Measurements from ENCODE around the gene C1orf122.
A peak's percentile ranks its signal among the peaks of the same experiment; 100 is the strongest.
"Not testable (repeated sequence)": the region's sequence is repeated elsewhere in the genome, so short reads cannot be mapped to it uniquely, and the experiment has no call there.

The C1orf122 gene

GRCh38 chr1:37807555-37808368 lies at the start of gene C1orf122, which contains the start of gene YRDC:
Gene C1orf122 (plus strand): TSS chr1:37807790. CDS start chr1:37808405, 615 bp downstream.
Gene YRDC (minus strand): TSS chr1:37808208. CDS start chr1:37808180, 28 bp downstream.
- peak; percentile 17 for DNase-seq

DNA sequence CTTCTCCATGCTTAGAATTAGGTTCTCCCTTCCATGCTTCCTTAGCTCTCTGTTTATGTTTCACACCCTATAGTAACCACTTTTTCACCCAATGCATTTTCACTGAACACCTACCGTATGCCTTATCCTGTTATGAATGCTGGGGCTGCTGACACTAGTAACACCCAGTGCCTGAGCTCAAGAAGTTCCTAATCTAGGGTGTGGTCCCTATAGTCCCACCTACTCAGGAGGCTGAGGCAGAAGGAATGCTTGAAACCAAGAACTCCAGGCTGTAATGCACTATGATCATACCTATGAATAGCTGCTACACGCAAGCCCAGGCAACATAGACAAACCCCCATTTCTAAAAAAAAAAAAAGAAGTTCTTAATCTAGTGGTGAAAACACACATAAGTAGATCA lies 48.1 kb upstream of the C1orf122 start:
- no peak for DNase-seq

- DNase-seq: no peak
Measured at GRCh38 chr1:37761416-37762095, 46.0 kb upstream of the C1orf122 start.

DNA sequence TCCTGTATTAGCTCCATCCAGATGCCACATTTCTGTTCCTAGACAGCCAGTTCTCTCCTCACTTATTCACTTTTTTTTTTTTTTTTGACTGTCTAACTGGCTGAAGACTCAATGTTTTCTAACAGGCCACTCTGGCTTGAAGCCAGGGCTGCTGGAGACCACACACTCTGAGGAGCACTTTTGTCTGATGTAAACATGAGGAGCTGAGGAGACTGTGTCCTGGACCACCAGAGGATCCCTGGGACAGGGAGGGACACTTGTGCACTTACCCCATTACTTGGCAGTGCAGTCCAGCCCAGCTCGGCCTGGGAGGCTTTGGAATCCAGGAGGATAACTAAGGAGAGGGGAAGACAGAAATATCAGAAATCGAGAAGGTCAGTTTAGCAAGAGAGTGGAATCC lies 45.1 kb upstream of the C1orf122 start:
- no peak for DNase-seq

GRCh38 chr1:37763791-37764413 lies 43.7 kb upstream of the C1orf122 start:
- no peak for DNase-seq

- DNase-seq: no peak
Measured at GRCh38 chr1:37764414-37764825, 43.2 kb upstream of the C1orf122 start.

- DNase-seq: peak; percentile 41
Measured at GRCh38 chr1:37764888-37765441, 42.6 kb upstream of the C1orf122 start, which contains the start of gene EPHA10. Gene EPHA10 (minus strand): TSS chr1:37765120. CDS start chr1:37765066, 54 bp downstream.

DNA sequence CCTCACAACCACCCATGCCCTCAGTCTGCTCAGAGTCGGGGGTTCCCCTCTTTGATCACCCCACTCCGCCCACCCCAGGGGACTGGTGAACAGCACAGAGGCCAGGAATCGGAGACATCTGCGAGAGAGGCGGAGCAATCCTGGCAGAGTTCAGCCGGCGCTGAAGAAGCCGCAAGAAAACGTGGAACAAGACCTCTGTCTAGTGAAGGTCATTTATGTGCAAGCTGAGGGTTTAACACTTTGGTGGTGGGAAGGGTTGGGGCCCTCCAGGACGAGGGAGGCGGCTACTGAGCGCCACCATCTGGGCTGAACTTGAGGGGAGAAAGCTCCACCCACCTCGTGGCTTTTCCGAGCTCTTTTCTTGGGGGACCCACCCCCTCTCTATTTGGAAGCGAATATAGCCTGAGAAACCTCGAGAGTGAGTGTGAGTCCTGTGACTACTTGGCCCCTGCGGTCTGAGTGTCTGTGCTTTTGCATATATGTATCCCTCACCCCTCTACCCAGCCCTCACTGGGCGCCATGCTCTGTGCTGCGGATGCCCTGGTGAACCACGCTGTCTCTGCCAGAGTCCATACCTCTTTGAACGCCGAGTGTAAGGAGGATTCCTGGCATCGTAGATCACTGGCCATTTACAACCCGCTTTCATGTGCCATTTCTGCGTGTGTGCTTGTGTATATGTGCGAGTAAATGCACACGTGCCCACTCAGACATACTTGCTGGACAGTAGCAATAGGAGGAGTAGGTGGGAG lies 41.5 kb upstream of the C1orf122 start:
- no peak for DNase-seq

DNA sequence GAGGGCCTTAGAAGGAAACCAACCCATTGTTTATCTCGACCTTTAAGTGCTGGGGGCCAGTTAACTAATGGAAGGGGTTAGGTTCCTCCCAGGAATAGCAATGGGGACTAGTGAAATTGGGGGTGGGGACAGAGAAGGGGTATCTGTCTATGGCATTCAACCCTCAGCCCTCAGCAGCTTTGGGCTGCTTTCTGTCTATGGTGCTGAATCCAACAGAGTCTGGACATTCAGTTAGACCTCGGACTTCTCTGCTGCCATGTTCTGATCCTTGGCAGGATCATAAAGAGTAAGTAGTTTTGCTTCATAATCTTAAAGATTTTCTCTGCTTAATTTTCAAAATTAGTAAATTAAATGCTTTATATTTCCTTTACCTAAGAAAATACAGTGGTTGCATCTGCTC lies 40.1 kb upstream of the C1orf122 start:
- DNase-seq: no peak

DNA sequence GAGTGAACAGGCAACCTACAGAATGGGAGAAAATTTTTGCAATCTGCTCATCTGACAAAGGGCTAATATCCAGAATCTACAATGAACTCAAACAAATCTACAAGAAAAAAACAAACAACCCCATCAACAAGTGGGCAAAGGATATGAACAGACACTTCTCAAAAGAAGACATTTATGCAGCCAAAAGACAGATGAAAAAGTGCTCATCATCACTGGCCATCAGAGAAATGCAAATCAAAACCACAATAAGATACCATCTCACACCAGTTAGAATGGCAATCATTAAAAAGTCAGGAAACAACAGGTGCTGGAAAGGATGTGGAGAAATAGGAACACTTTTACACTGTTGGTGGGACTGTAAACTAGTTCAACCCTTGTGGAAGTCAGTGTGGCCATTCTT lies 36.1 kb upstream of the C1orf122 start:
- not testable (repeated sequence) for DNase-seq

DNA sequence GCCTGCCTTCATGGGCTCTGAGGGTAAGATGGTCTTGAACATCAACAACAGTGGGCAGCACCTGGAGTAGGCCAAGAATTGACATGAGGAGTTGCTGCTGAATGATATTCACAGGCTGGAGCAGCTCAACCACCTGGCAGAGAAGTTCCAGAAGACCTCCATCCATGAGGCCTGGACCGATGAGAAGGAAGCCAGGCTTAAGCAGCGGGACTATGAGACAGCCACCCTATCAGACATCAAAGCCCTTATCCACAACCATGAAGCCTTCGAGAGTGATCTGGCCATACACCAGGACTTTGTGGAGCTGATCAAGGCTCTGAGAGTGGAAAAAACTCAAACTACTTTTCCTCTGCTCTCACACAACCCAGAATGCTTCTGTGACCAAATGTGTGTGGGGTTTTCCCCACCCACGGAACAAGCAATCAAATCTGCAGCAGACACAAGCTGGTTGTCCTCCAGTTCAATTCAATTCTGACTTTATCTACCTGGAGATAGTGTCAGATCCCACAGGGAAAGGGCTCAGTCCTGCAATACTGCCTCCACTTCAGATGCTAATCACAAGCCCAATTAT lies 30.6 kb upstream of the C1orf122 start:
- no peak for DNase-seq

- DNase-seq: no peak
Measured at GRCh38 chr1:37778654-37779053, 28.9 kb upstream of the C1orf122 start.

- DNase-seq: no peak
Measured at GRCh38 chr1:37782491-37782890, 25.1 kb upstream of the C1orf122 start.

DNA sequence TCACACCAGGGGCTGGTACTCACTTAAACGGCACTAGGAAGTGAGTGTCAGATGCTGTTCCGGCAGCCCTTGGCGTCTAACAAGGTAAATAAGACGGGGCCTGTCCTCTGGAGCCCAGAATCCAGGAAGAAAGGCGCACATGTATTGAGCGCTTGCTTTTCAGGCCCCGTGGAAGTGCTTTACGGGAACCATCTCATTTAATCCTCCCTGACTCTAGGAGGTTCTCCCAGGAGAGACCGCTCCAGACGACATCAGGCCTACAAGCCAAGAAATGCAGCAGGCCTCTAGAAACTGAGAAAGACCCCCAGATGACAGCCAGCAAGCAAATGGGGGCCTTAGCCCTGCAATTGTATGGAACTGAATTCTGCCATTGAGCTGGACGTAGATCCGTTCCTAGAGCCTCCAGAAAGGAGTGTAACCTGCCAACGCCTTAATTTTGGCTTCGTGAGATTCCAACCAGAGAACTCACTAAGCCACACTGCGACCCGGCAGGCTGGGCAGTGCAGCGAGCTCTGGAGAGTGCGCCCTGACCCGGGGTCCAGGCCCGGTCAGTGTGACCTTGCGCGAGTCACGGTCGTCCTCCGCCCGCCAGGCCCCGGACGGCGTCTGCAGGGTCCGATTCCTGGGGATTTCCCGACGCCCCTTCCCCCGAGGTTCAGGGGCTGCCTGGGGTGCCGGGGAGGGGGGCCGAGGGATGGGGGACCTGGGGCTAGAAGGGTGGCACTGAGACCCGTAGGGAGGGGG lies 14.5 kb upstream of the C1orf122 start:
- no peak for DNase-seq

- no peak for DNase-seq
Measured at GRCh38 chr1:37793773-37794371, 13.7 kb upstream of the C1orf122 start, which contains the start of gene MANEAL. Gene MANEAL (plus strand): TSS chr1:37793847. CDS start chr1:37794183, 336 bp downstream.

DNA sequence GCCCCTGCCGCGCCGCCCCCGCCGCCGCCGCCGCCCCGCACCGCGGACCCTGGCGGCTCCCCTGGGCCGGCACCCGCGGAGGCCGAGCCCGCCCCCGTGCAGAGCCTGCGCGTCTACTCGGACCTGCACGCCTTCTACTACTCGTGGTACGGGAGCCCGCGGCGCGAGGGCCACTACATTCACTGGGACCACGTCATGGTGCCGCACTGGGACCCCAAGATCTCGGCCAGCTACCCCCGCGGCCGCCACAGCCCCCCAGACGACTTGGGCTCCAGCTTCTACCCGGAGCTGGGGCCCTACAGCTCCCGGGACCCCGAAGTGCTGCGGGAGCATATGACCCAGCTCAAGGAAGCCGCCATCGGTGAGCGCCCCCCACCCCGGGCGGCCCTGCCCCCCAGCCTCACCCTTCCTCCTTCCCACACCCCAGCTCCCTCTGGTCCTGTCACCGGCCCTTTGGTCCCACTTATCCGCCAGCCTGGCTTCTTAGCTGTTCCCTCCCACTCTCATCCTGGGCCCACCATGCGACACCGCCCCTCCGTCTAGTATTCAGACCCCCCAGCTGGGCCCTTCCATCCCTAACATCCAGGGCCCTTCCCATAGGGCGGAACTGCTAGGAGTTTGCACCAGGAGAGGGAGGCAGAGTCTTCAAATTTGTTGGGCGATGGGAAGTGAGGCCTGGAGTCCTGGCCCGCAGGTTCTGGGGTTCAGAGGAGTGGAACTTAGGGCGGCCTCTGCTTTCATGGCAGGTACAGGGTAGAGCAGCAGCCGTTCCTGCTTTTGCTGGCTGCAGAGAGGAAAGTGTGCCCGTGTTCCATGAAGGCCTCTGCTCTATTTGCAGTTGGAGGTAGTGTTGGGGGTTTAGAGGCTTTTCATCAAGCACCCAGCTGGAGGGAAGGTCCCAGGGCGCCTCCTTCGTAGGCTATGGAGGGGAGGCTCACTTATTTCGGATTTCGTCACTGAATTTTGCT lies 12.9 kb upstream of the C1orf122 start:
- DNase-seq: no peak

- DNase-seq: no peak
Measured at GRCh38 chr1:37795340-37796125, 12.1 kb upstream of the C1orf122 start.

- no peak for DNase-seq
Measured at GRCh38 chr1:37797750-37798345, 9.7 kb upstream of the C1orf122 start.
